HG02763 (cell line): Measurements from ENCODE around the gene ALX1.
"Not testable (repeated sequence)": the region's sequence is repeated elsewhere in the genome, so short reads cannot be mapped to it uniquely, and the experiment has no call there.

Experiments
- ATAC-seq: cut with Tn5 transposase; IDR thresholded peaks from one replicate; pipeline ENCODE4 v1.9.1; 2021; ENCODE audit warnings: mild to moderate bottlenecking, moderate library complexity; ENCODE audit not compliant: unreplicated experiment

Gene ALX1

GRCh38 chr12:85299053-85299452, 19.0 kb downstream of the ALX1 start:
- ATAC-seq: no peak

- no peak for ATAC-seq
These were observed 21.0 kb downstream of the ALX1 start for GRCh38 chr12:85301051-85301450.

DNA sequence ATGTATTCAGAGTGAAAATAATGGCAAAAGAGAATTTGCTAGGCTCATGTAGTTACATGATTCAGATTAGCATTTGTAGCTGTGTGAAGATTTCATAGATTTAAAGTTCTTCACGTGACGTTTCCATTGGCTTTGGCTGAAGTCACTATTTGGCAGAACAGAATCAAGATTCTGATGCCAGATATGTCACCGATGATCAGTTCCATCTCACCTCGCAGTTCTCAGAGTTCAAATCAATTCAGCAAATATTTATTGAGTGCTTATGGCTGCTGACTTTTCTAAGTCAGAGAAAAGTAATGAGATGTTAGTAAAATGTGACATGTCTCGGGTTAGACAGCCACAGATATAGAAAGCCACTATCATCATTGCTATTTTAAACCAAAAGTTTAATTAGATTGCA, 28.4 kb downstream of the ALX1 start:
- ATAC-seq: no peak

DNA sequence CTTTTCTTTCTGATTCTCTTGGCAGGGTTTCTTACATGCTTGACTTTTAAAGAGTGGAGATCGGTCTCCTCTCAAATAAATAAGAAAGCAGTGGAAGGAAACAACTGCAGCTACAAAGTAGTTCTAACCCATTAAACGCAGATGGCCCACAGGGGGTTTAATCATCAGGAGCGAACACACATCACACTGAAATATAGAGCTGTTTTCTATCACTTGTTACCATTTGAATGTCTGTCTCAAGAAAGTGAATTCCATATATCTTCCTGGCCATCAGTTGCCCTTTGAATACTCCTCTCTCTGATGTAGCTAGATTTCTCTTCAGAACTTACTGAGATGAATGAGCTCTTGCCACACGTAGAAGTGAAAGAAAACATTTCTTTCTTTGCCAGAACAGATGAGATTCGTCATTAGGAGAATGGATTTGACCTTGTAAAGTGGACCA, 29.1 kb downstream of the ALX1 start:
- no peak for ATAC-seq

DNA sequence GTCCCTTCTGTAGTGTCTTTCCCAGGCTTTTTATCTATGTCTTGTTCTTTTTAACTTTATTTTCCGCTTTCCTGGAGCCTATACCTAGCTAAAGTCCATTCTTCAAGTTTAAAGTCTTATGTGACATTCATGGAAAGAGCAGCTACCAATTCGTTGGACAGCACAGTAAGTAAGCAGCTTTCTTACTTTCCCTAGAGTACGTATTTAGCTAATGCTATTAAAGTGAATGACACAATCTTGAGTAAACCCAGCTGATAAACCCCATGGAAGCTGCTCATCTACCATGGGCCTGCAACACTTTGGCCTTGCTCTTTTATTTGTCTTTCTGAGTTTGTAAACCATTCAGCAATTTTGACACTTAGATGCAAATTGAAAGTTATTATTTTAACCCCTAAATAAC, 30.0 kb downstream of the ALX1 start:
- ATAC-seq: no peak

DNA sequence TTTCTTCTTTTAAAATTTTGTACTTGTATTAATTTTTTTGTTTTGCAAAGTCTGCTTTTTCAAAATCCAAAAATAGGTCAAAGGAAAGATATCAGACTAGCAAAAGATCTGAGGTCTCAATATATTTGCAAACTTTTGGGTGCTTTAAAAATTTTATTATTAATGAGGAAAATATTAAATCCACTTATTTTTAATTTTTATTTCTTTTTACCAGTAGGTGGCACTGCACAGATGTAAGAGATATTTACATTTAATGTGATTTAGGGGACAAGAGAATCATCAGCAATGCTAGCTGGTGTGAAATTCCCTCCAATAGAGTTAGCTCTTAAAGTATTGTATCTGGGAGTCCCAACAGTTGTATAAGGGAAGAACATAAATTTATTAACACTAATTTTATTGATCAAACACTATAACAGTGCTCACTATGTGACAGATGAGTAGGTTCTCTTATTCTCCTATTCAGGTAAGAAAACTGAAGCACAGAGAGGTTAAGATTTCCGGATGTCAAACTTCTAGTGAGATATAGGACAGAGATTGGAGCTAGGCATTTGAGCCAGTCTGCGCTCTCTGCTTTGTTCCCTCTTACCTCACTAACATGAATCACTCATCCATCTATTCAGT, 30.5 kb downstream of the ALX1 start:
- ATAC-seq: no peak

DNA sequence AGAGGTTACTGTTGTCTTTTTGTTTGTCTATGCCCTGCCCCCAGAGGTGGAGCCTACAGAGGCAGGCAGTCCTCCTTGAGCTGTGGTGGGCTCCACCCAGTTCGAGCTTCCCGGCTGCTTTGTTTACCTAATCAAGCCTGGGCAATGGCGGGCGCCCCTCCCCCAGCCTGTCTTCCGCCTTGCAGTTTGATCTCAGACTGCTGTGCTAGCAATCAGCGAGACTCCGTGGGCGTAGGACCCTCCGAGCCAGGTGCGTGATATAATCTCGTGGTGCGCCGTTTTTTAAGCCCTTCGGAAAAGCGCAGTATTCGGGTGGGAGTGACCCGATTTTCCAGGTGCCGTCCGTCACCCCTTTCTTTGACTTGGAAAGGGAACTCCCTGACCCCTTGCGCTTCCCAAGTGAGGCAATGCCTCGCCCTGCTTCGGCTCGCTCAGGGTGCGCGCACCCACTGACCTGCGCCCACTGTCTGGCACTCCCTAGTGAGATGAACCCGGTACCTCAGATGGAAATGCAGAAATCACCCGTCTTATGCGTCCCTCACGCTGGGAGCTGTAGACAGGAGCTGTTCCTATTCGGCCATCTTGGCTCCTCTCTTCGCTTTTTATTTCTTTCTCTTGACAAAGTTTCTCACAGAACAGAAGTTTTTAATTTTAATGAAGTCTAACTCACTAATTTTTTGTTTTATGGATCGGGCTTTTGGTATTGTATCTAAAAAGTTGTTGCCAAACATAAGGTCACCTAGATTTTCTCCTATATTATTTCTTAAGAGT, 38.0 kb downstream of the ALX1 start:
- not testable (repeated sequence) for ATAC-seq

GRCh38 chr12:85322715-85323114, 42.7 kb downstream of the ALX1 start:
- no peak for ATAC-seq

DNA sequence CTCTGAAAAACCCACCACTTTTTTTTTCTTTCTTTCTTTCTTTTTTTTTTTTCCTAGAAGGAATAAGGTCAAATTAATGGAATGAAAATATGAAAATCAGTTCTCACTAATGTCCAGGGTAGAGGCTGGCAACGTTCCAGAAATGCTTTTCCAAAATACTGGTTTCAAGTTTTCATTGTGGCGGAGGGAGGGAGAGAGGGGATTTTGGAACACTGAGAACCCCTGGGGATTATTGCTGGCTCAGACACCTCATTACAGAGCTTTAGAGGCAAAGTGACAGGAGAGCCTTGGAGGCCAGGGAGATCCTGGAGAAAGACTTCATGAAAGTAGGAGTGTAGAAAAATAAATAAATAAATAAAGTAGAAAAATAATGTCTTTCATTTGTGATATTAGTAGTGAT, 45.4 kb downstream of the ALX1 start:
- no peak for ATAC-seq

DNA sequence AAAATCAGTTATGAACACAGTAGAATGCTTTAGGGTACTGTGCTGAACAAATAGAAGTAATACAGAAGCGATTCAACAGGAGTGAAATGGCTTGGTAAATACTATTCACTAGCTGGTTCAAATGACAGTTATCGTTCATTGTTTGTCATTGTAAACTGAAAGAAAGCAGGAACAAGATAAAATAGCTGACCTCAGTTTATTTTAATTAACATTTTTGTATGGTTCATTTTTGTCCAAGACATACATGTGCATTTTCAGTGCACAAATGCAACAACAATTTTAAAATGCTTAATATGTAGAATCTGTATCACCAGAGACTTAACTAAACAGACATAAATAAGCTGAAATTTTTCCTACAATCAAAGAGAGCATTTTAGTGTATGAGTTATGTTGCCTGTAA, 49.9 kb downstream of the ALX1 start:
- no peak for ATAC-seq

DNA sequence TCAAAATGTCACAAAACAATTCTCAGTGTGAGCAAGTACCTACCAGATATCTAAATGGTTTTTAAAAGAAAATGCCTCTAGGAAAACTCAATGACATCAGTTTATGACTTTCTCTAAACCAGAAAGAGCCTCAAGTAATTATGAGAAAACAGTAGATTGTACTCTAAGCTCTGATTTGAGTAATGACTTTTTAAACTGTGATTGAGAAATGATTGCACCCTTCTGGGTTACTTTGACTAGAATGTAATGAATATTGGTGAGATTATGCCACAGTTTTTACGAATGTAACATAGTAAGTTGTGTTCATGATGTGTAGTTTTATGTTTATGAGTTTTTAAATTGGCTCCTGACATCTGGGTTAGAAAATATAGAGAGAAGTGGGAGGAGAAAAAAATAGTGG, 68.8 kb downstream of the ALX1 start:
- no peak for ATAC-seq

DNA sequence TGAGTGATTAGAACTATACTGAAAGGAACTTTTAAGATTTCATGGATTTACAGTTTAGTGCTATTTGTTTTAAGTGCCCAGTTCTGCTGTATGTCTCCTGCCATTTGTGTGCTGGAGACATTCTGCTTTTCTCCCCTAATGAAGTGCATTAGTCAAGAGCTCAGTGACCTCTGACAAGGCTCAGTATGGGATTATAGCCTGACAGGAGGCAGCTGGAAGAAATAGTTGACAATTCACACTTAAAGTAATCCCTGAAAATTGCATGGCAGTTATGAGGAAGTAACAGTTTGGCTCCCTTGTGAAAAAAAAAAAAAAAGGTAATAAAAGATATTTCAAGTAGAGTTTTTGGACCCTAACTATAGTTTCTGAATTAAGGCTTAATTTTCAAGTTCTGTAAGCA, 70.3 kb downstream of the ALX1 start:
- no peak for ATAC-seq
